AG04450 (cell line): ENCODE measurements around the gene TMEM242. TPM values are rescaled to one million over a fixed set of nuclear protein-coding genes. Genes with fewer than 3 reads are reported as not detected.

Experiments
- CTCF ChIA-PET: fragments of 300-600, 350-600 bp; formaldehyde crosslinking; extraction: SDS; loops from one replicate; lab custom pipeline; 2022; ENCODE audit warnings: antibody characterized with exemption, inconsistent platforms; lab: Charles Lee
- POLR2A ChIA-PET: fragments of 350-600 bp; formaldehyde crosslinking; extraction: SDS; loops from one replicate; lab custom pipeline; 2021; ENCODE audit warnings: antibody characterized with exemption, inconsistent platforms; lab: Yijun Ruan, JAX
- DNase-seq: peaks from one replicate; pipeline ENCODE4 v3.0.0-alpha.2; 2011; ENCODE audit warnings: low read depth, low spot score
- H3K27ac ChIP-seq: one replicate; pipeline ENCODE4 v1.5.1; 2012; ENCODE audit warnings: low read depth, low read length, control low read depth
- H3K27me3 ChIP-seq: one replicate; pipeline ENCODE4 v1.6.0; 2012; ENCODE audit warnings: low read length; ENCODE audit not compliant: control insufficient read depth, insufficient read depth
- H3K4me3 ChIP-seq: 2 replicates; pipeline ENCODE4 v1.5.1; 2011; ENCODE audit warnings: mild to moderate bottlenecking, low read depth, low read length, control low read depth
- H3K9me3 ChIP-seq: 2 replicates; pipeline ENCODE4 v1.5.1; 2012; ENCODE audit warnings: low read length; ENCODE audit not compliant: control insufficient read depth, insufficient read depth
- CTCF ChIP-seq: IDR thresholded peaks from 2 replicates; pipeline ENCODE4 v1.5.1; 2011; ENCODE audit warnings: low read depth, low read length, control low read depth, inconsistent platforms
- polyA plus RNA-seq: library from polyadenylated mRNA; depleted of rRNA; stranded (reverse); fragments of >200 nt; gene quantifications from 2 replicates; pipeline ENCODE4 v1.2.3, GENCODE V29; 2011

TMEM242 gene
- polyA plus RNA-seq, 1 experiment: 8.6 TPM

- Histone ChIP-seq H3K27me3 (peaks cover 5% of the 10 kb centered on the region), H3K27ac (no peak overlapping the region), H3K4me3 (no peak overlapping the region), H3K9me3 (no peaks in the 10 kb centered on the region; the same call in 1 of the 2 replicates)
- TF ChIP-seq CTCF: no peak
- CTCF ChIA-PET: interaction anchor here (1.3 to 2.4 kb wide), 2 partner anchors 13 to 339 kb away, joined by 3 to 6 read pairs; no protein-coding TSS in a partner anchor
- DNase-seq: no peak
- POLR2A ChIA-PET: no interaction called here
Observed at GRCh38 chr6:157328108-157328692, 4.9 kb upstream of the TMEM242 start.

GRCh38 chr6:157326979-157327378, 3.7 kb upstream of the TMEM242 start:
- CTCF ChIA-PET: interaction anchor here (0.7 to 1.2 kb wide), 3 partner anchors 9 to 430 kb away, joined by 3 to 5 read pairs (median 5); no protein-coding TSS in a partner anchor
- peaks cover 5% of the 10 kb centered on the region for H3K27me3 ChIP-seq
- H3K4me3 ChIP-seq: no peak overlapping the region
- no peak for TF ChIP-seq CTCF
- no peak for DNase-seq
- POLR2A ChIA-PET: no interaction called here
- no peak overlapping the region for H3K27ac ChIP-seq
- no peaks in the 10 kb centered on the region; the same call in 1 of the 2 replicates for H3K9me3 ChIP-seq

DNA sequence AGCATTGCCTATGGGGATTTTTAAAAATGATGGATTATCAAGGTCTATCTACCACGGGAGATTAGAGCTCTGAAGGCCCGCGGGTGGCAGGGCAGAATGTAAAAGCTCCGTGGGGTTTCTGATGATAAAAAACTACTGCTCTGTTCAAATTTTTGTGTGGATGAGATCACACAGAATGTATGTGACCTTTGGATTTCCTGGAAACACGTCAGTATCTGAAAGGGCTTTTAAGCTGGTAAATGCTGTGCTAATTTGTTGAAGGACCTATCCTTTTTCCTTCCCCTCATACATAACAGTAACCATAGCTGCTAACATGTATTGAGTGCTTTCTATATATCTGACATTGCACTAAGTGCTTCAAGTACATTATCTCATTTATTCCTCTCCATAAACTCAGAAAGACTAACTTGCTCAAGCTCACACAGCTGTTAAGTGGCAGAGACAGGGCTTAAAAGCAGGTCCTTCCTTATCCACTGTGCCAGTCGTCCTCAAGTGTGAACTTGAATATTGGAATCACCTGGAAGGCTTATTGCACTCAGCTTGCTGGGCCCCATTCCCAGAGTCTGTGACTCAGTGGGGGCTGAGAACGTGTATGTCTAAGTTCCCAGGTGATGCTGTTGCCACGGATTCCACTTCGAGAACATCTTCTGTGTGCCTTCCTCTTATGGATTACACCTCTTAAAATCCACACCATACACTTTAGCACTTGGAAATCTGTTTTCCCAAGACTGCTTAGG, 1.9 kb upstream of the TMEM242 start:
- Histone ChIP-seq H3K4me3 (no peak overlapping the region), H3K9me3 (no peaks in the 10 kb centered on the region; the same call in 1 of the 2 replicates), H3K27me3 (no peaks in the 10 kb centered on the region), H3K27ac (no peak overlapping the region)
- ChIA-PET POLR2A (interaction anchor here (1.1 kb wide), 1 partner anchor 10 kb away, joined by 3 read pairs; no protein-coding TSS in a partner anchor), CTCF (interaction anchor here (0.7 to 4.1 kb wide), 7 partner anchors 8 to 748 kb away, joined by 3 to 18 read pairs (median 10); no protein-coding TSS in a partner anchor)
- no peak for DNase-seq
- no peak for TF ChIP-seq CTCF

DNA sequence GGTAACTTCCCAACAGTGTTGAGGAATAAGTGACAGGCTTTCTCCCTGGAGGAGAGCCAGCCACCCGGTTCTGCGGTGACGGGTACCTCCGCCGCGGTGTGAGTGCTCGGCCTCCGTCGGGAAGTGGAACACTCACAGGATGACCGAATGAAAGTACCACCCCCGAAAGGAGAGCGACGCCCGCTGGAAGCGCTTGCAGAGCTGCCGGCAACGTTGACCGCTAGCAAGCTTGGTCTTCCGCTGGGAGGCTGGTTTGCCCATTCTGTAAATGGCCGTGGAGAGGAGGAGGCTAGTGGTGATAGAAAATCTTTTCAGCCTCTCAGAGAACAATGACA, 614 bp upstream of the TMEM242 start:
- DNase-seq: peak; percentile 59
- Histone ChIP-seq H3K4me3 (peak overlapping the region; percentile 74), H3K9me3 (no peaks in the 10 kb centered on the region; the same call in 1 of the 2 replicates), H3K27ac (peak overlapping the region; percentile 85), H3K27me3 (no peaks in the 10 kb centered on the region)
- CTCF ChIA-PET: interaction anchor here (0.7 to 4.1 kb wide), 10 partner anchors 9 to 749 kb away, joined by 3 to 18 read pairs (median 4); no protein-coding TSS in a partner anchor
- TF ChIP-seq CTCF: no peak
- POLR2A ChIA-PET: interaction anchor here (0.6 to 1.7 kb wide), 4 partner anchors 9 to 342 kb away, joined by 3 to 7 read pairs (median 4); no protein-coding TSS in a partner anchor
